NT2/D1 (cell line): ENCODE results near the gene SLC35G3.

ENCODE experiments used
- SUZ12 ChIP-seq: IDR thresholded peaks from 2 replicates; pipeline ENCODE4 v1.6.1; 2011; ENCODE audit not compliant: insufficient read length, insufficient read depth; ENCODE audit errors: extremely low read depth
- YY1 ChIP-seq: IDR thresholded peaks from 2 replicates; pipeline ENCODE4 v1.6.1; 2011; ENCODE audit not compliant: insufficient read length, insufficient read depth
- ZNF274 ChIP-seq: IDR thresholded peaks from 2 replicates; pipeline ENCODE4 v1.6.1; 2011; ENCODE audit warnings: mild to moderate bottlenecking, low read depth, low read length

DNA sequence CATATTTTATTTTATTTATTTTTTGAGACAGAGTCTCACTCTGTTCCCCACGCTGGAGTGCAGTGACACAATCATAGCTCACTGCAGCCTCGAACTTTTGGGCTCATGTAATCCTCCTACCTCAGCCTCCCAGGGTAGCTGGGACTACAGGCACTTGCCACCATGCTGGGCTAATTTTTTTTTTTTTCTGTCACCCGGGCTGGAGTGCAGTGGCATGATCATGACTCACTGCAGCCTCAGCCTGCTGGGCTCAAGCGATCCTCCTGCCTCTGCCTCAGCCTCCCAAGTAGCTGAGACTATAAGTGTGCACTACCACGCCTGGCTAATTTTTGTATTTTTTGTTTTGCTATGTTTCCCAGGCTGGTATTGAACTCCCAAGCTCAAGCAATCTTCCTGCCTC lies 29.5 kb downstream of the SLC35G3 start:
- TF ChIP-seq YY1 (no peak), ZNF274 (no peak), SUZ12 (no peak)
